Psoas muscle (tissue), 8 donors: Measurements from ENCODE around the gene ASB11. TPM values are rescaled to one million over a fixed set of nuclear protein-coding genes. Genes with fewer than 3 reads are reported as not detected.

Source experiments
- ATAC-seq, 4 donors: fragments of 200-7000 bp; cut with Tn5 transposase; one replicate each; pipeline ENCODE4 v1.9.1; 2020; ENCODE audit warnings: moderate library complexity in 3 of 4, mild to moderate bottlenecking in 2 of 4
- DNase-seq, 2 donors: peaks; one replicate each; pipeline ENCODE4 v3.0.0-alpha.2; 2020
- H3K27ac ChIP-seq: fragments of 200-600 bp; one replicate; pipeline ENCODE4 v1.8.0; 2022
- H3K27me3 ChIP-seq, 3 donors: fragments of 200-600 bp in 1 of 3; one replicate each; pipeline versions ENCODE4 v1.6.1 to v1.8.0; 2013 to 2022; ENCODE audit warnings: low read length in 2 of 3, mild to moderate bottlenecking in 2 of 3, moderate library complexity in 1 of 3; ENCODE audit not compliant: insufficient read depth in 3 of 3
- H3K36me3 ChIP-seq, 2 donors: fragments of 200-600 bp in 1 of 2; one replicate each; pipeline versions ENCODE4 v1.6.1 to v1.8.0; 2013 to 2022; ENCODE audit warnings: low read depth in 1 of 2, mild to moderate bottlenecking in 1 of 2, moderate library complexity in 1 of 2; ENCODE audit not compliant: insufficient read depth in 1 of 2
- H3K4me1 ChIP-seq: fragments of 200-600 bp; one replicate; pipeline ENCODE4 v1.8.0; 2022
- H3K4me3 ChIP-seq: fragments of 200-600 bp; one replicate; pipeline ENCODE4 v1.8.0; 2022; ENCODE audit warnings: mild to moderate bottlenecking
- H3K9me3 ChIP-seq: fragments of 200-600 bp; one replicate; pipeline ENCODE4 v1.8.0; 2022
- WGBS, 3 donors: extraction: QIAGEN DNeasy Blood & Tissue Kit; methylation state at CpG; one replicate each; pipeline versions ENCODE4 v1.1.6 to v1.1.7; 2013; 5-methylcytosine and 5-hydroxymethylcytosine counted together
- intact Hi-C, 2 donors: fragments of 100-400 bp; cut with DNase I; formaldehyde crosslinking; loops; one replicate each; pipeline versions ENCODE4 v1.11.0 to v1.14.2; 2022
- polyA plus RNA-seq, 3 donors: library from polyadenylated mRNA; stranded (reverse); fragments of 200-250 nt; gene quantifications; one replicate each; pipeline ENCODE4 v1.2.3, GENCODE V29; 2013
- total RNA-seq, 4 donors: library from RNA; stranded (reverse); fragmentation: NEBNext Ultra II Directional in 2 of 4; extraction: Animal tissue kit (Norgen Biotek cat#: 25700) in 2 of 4; gene quantifications; one replicate each; pipeline versions ENCODE4 v1.2.1 to v1.2.4, GENCODE V29; 2021 to 2023
- TF ChIP-seq, protein P1 (sequence below): fragments of 200-600 bp; IDR thresholded peaks from one replicate; pipeline ENCODE4 v1.8.0; 2022; ENCODE audit warnings: antibody characterized with exemption
- donor health status: healthy with polysubstance abuse.
- donor health status: DM: no; HTN: no; CAD: no; lungs with moderate emphysema.
- donor health status: Bipolar disorder and iron deficiency.
- donor health status: healthy.
- donor health status: DM: yes; HTN: yes; CAD: no.
- donor health status: DM: no; HTN: no; CAD: no.
- donor health status: DM: no; HTN: no; CAD: no.
- donor health status: DM: yes; HTN: yes; CAD: no.

ASB11 gene
- total and polyA plus RNA-seq, 7 donors = 1.5 to 53.4 (median 26.9) TPM

DNA sequence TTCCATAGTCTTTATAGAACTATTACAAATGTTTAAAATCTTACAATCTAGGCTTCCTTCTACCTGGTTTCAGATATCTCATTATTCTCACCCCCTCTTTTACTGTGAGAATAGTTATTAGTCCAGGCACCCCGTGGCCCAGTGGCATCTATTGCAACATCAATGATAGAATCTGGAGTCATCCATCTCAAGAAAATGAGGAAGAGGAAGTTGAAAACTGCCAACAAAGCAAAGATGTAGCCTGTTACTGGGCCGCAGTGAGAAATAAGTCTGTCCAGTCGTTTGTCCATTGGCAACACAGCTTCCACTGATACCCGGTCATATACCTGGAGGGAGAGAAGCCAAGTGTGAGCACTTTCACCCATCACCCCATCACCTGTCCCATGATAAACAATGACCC is 6.0 kb upstream of the ASB11 start:
- TF ChIP-seq, protein P1, sequence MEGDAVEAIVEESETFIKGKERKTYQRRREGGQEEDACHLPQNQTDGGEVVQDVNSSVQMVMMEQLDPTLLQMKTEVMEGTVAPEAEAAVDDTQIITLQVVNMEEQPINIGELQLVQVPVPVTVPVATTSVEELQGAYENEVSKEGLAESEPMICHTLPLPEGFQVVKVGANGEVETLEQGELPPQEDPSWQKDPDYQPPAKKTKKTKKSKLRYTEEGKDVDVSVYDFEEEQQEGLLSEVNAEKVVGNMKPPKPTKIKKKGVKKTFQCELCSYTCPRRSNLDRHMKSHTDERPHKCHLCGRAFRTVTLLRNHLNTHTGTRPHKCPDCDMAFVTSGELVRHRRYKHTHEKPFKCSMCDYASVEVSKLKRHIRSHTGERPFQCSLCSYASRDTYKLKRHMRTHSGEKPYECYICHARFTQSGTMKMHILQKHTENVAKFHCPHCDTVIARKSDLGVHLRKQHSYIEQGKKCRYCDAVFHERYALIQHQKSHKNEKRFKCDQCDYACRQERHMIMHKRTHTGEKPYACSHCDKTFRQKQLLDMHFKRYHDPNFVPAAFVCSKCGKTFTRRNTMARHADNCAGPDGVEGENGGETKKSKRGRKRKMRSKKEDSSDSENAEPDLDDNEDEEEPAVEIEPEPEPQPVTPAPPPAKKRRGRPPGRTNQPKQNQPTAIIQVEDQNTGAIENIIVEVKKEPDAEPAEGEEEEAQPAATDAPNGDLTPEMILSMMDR = no peak
- H3K36me3 ChIP-seq = peaks cover 0 to 29% of the 10 kb centered on the region in 2 donors
- intact Hi-C loops = no loop called here
- H3K9me3 ChIP-seq = no peaks in the 10 kb centered on the region
- no peak for ATAC-seq
- 76 to 83% (median 79%) methylated on average over 4 of the region's 4 CpGs for WGBS, 3 donors
- no peak for DNase-seq
- H3K27me3 ChIP-seq = no peaks in the 10 kb centered on the region
- H3K4me3 ChIP-seq = no peak overlapping the region
- no peak overlapping the region for H3K27ac ChIP-seq
- no peaks in the 10 kb centered on the region for H3K4me1 ChIP-seq

DNA sequence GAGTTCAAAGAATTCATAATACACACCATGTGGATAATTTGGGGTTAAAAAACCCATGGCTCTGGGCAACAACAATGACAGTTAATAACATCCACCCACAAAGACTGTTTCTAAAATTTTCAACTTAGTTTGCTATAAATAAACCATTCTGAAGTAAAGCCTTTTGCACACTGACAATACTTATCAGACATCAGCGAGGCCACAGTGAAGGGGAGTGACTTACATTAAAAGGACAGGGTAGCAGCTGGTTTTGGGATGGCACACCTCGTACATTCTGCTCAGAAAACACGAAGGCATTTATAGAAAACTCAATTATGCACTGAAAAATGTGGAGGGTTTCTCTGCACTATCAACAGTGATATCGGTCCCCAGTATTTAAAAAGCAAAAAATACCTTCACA is 4.9 kb upstream of the ASB11 start:
- Histone ChIP-seq H3K4me3 (no peak overlapping the region), H3K27me3 (no peaks in the 10 kb centered on the region), H3K27ac (no peak overlapping the region), H3K9me3 (no peaks in the 10 kb centered on the region), H3K36me3 (peaks cover 0 to 29% of the 10 kb centered on the region in 2 donors), H3K4me1 (no peaks in the 10 kb centered on the region)
- 65 to 97% (median 78%) methylated on average over 4 of the region's 4 CpGs for whole genome bisulfite sequencing, 3 donors
- no peak for DNase-seq
- intact Hi-C loops = no loop called here
- no peak for ATAC-seq
- TF ChIP-seq, protein P1 = no peak

DNA sequence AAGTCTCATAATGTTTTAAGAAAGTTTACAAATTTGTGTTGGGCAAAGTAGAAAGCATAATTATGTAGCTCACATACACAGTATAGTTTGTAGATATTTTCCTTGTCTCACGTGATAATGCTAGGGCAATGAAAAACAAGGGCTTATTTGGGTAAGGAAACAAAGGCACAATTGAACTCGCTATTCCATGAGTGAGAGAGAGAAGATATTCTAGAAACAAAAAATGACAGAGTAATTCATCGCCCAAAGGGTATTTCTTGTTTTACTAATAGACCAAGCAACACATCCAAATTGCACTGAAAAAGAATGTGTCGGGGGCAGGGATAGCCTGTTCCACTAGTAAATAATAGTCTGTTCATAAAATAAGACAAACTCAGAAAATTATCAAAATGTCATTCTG is 3.6 kb upstream of the ASB11 start:
- Histone ChIP-seq H3K36me3 (peaks cover 0 to 20% of the 10 kb centered on the region in 2 donors), H3K4me3 (no peak overlapping the region), H3K27me3 (no peaks in the 10 kb centered on the region), H3K4me1 (no peaks in the 10 kb centered on the region), H3K27ac (no peak overlapping the region), H3K9me3 (no peaks in the 10 kb centered on the region)
- intact Hi-C loops = no loop called here
- ATAC-seq (no peak), DNase-seq (no peak)
- WGBS, 3 donors = 82 to 95% (median 94%) methylated on average over 4 of the region's 4 CpGs
- TF ChIP-seq, protein P1 = no peak

DNA sequence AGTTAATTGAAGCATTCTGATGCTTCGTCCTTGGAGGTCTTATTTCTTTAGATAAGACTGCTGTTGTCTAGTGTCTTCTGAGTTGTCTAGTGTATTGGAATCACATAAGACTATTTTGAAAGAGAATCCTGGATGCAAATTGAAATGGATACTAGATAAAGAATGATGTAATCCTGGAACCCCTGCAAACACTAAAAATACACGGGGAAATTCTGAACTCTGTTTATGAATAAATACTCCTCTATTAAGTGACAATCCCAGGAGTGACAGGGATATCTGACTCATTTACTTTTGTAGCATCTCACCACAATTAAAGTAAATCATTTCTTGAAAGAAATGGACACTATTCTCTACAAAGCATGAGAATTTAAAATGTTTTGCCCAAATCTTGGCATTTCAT is 968 bp downstream of the ASB11 start:
- Histone ChIP-seq H3K4me1 (peaks cover 13% of the 10 kb centered on the region), H3K27ac (peak overlapping the region; percentile 87), H3K36me3 (no peaks in the 10 kb centered on the region), H3K9me3 (no peaks in the 10 kb centered on the region), H3K27me3 (no peaks in the 10 kb centered on the region), H3K4me3 (peak overlapping the region; percentile 65)
- ATAC-seq (peak; percentile 27 to 69 (median 48)), DNase-seq (no peak)
- TF ChIP-seq, protein P1 = no peak
- WGBS, 3 donors = 8 to 25% (median 24%) methylated on average over 2 of the region's 2 CpGs
- intact Hi-C loops = no loop called here

DNA sequence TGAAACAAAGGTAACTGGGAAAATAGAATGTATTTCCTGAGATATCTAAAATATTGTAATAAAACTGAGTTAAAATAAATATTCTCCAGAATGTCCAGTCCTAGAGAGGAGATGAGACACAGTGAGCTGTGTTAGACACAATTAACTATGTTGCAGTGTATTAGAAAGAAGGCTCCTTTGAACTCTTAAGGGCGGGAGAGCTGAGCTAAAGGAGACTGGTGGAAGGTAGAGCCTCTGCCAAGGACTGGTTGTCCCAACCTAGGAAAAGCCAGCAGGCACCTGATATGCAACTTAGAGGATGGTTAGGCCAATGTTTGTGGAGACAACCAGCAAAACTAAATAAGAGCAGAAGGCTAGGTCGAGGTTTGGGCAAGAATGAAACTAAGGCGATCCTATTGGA is 4.3 kb downstream of the ASB11 start:
- Histone ChIP-seq H3K36me3 (no peaks in the 10 kb centered on the region), H3K4me1 (peaks cover 13% of the 10 kb centered on the region), H3K27me3 (no peaks in the 10 kb centered on the region), H3K4me3 (peak overlapping the region; percentile 65), H3K27ac (peak overlapping the region; percentile 87), H3K9me3 (no peaks in the 10 kb centered on the region)
- ATAC-seq = peak; percentile 68 to 85 (median 76)
- DNase-seq = no peak
- 29 to 50% (median 47%) methylated on average over 3 of the region's 3 CpGs for WGBS, 3 donors
- TF ChIP-seq, protein P1 = no peak
- intact Hi-C loops = no loop called here
